NCI-H345 treated with DMSO at 0.1 percent for 48 hours (cell line): ENCODE results near the gene ADAM12.
"Not testable (repeated sequence)": the region's sequence is repeated elsewhere in the genome, so short reads cannot be mapped to it uniquely, and the experiment has no call there.

Experiments
- DNase-seq: peaks from one replicate; lab custom pipeline; 2025; ENCODE audit not compliant: unreplicated experiment; lab: John Stamatoyannopoulos, UW

Gene ADAM12

GRCh38 chr10:126062131-126063032 lies 325.9 kb downstream of the ADAM12 start:
- DNase-seq: no peak

GRCh38 chr10:126061526-126061925 lies 326.8 kb downstream of the ADAM12 start:
- DNase-seq: no peak

GRCh38 chr10:126060261-126060931 lies 327.9 kb downstream of the ADAM12 start:
- DNase-seq: no peak

GRCh38 chr10:126059076-126059826 lies 329.0 kb downstream of the ADAM12 start:
- no peak for DNase-seq

GRCh38 chr10:126058507-126058906 lies 329.8 kb downstream of the ADAM12 start:
- no peak for DNase-seq

GRCh38 chr10:126058104-126058503 lies 330.2 kb downstream of the ADAM12 start:
- DNase-seq: no peak

- no peak for DNase-seq
Observed at GRCh38 chr10:126057494-126057893, 330.8 kb downstream of the ADAM12 start.

GRCh38 chr10:126054191-126054590 lies 334.1 kb downstream of the ADAM12 start:
- DNase-seq: no peak

- no peak for DNase-seq
Observed at GRCh38 chr10:126052171-126052570, 336.1 kb downstream of the ADAM12 start.

- no peak for DNase-seq
Observed at GRCh38 chr10:126049759-126050700, 338.2 kb downstream of the ADAM12 start.

- DNase-seq: not testable (repeated sequence)
Observed at GRCh38 chr10:126047749-126048148, 340.5 kb downstream of the ADAM12 start.

GRCh38 chr10:126046831-126047230 lies 341.4 kb downstream of the ADAM12 start:
- DNase-seq: no peak

GRCh38 chr10:126045861-126046260 lies 342.4 kb downstream of the ADAM12 start:
- DNase-seq: no peak

GRCh38 chr10:126043389-126043788 lies 344.9 kb downstream of the ADAM12 start:
- DNase-seq: no peak

GRCh38 chr10:126042906-126043305 lies 345.4 kb downstream of the ADAM12 start:
- no peak for DNase-seq

GRCh38 chr10:126042354-126042753 lies 345.9 kb downstream of the ADAM12 start:
- no peak for DNase-seq

- DNase-seq: no peak
Observed at GRCh38 chr10:126041804-126042231, 346.5 kb downstream of the ADAM12 start.

GRCh38 chr10:126041117-126041516 lies 347.2 kb downstream of the ADAM12 start:
- no peak for DNase-seq

- DNase-seq: no peak
Observed at GRCh38 chr10:126037946-126038345, 350.3 kb downstream of the ADAM12 start.

- no peak for DNase-seq
Observed at GRCh38 chr10:126036515-126036914, 351.8 kb downstream of the ADAM12 start.
